ENCODE measurements around the gene PSENEN. TPM values are rescaled to one million over a fixed set of nuclear protein-coding genes. Genes with fewer than 3 reads are reported as not detected.
A peak's percentile ranks its signal among the peaks of the same experiment; 100 is the strongest.

PSENEN gene
- total and polyA plus RNA-seq, 9 of the 15 experiments (the other 6 are each of a cell fraction or from before 2014, with no cell fraction given): 34.5 to 299 (median 61.1) TPM

DNA sequence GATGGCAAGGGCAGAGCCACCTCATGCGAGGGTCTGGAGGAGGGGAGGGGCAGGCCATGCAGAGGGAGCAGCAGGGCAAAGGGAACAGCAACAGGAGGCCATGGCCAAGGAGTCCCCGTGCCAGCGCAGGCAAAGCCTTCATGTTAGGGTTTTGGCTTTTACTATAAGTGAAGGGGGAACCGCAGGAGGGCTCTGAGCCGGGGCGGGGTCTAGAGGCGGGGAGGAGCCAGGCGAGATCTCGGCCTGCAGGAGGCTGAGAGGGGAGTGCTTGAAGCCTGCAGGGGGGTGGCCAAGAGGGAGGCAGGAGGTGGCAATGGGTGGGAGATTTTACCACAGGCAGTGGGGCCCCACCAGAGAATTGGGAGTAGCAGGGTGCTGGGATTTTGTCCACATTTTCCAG lies 36.2 kb downstream of the PSENEN start:
- intact Hi-C loops (cut with micrococcal nuclease): no loop called here
- POLR2A ChIA-PET: no interaction called here
- no peaks in the 10 kb centered on the region for H3K9me3 ChIP-seq (replicated peaks; ENCODE audit: control insufficient read depth, insufficient read depth, low read depth, low read length)
- peak overlapping the region in 1 of 2 experiments; percentile 31; a peak in 1 of 4 replicates for H3K9ac ChIP-seq (ENCODE audit: insufficient read depth in 1 of 2, low read depth in 2 of 2, low read length in 2 of 2)
- FAIRE-seq (no peak), DNase-seq (ENCODE audit: extremely low read depth in 1 of 4, low spot score in 3 of 4) (no peak), ATAC-seq (peak; percentile 30; the same call in 1 of the 3 replicates)
- CTCF ChIA-PET (ENCODE audit: low intra/inter-chr PET ratio): no interaction called here
- peaks cover 24% of the 10 kb centered on the region; the same call in 2 of the 3 replicates for H3K36me3 ChIP-seq (ENCODE audit: control insufficient read depth, insufficient read depth, low read length)
- H3K4me3 ChIP-seq: no peak overlapping the region
- no peaks in the 10 kb centered on the region for H3K9me1 ChIP-seq (ENCODE audit: control insufficient read depth, insufficient read depth, low read length)
- no peak overlapping the region for H2AFZ ChIP-seq (ENCODE audit: low read depth, low read length)
- H3K4me2 ChIP-seq (ENCODE audit: insufficient read depth, low read length): no peak overlapping the region
- no peaks in the 10 kb centered on the region for H4K20me1 ChIP-seq (replicated peaks; ENCODE audit: control insufficient read depth, insufficient read depth, low read length)
- H3K27me3 ChIP-seq (ENCODE audit: control insufficient read depth in 2 of 2, insufficient read depth in 2 of 2, low read length in 2 of 2): no peaks in the 10 kb centered on the region
- no TSS peak for BruUV-seq (replicated peaks)
- TF ChIP-seq MBD2 (IDR thresholded peaks at IDR 0.05; ENCODE audit: borderline replicate concordance, low read depth): no peak
- H3K79me2 ChIP-seq (ENCODE audit: control insufficient read depth, insufficient read depth, low read length): no peaks in the 10 kb centered on the region
- 61% methylated on average over 7 of the region's 9 CpGs for WGBS (ENCODE audit: insufficient coverage, low coverage, missing lambda C conversion rate)
- no peak overlapping the region for H3K27ac ChIP-seq (ENCODE audit: extremely low read depth, low read depth, low read length)
- peaks cover 0 to 35% of the 10 kb centered on the region in 2 experiments; a peak in 3 of 5 replicates for H3K4me1 ChIP-seq (replicated peaks in 1 of 2; ENCODE audit: control insufficient read depth in 2 of 2, insufficient read depth in 2 of 2, low read length in 2 of 2)
- in situ Hi-C loops (cut with MboI): no loop called here

DNA sequence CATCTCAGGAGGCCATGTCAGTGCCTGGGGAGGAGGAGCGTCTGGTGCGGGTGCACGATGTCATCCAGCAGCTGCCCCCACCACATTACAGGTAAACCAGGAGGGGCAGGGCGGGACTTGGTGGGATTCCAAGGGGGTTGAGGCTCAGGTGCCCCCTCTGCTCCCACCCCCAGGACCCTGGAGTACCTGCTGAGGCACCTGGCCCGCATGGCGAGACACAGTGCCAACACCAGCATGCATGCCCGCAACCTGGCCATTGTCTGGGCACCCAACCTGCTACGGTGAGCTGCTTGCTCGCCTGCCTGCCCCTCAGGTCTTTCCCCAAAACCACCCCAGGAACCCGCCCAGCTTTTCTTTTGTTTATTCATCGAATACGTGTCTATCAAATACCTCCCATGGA lies 37.1 kb downstream of the PSENEN start:
- CTCF ChIA-PET (ENCODE audit: low intra/inter-chr PET ratio): no interaction called here
- H3K79me2 ChIP-seq (ENCODE audit: control insufficient read depth, insufficient read depth, low read length): no peaks in the 10 kb centered on the region
- WGBS (ENCODE audit: insufficient coverage, low coverage, missing lambda C conversion rate): 78% methylated on average over 9 of the region's 12 CpGs
- no peak overlapping the region for H3K4me3 ChIP-seq
- no peaks in the 10 kb centered on the region for H4K20me1 ChIP-seq (replicated peaks; ENCODE audit: control insufficient read depth, insufficient read depth, low read length)
- peaks cover 24% of the 10 kb centered on the region; the same call in 2 of the 3 replicates for H3K36me3 ChIP-seq (ENCODE audit: control insufficient read depth, insufficient read depth, low read length)
- no peaks in the 10 kb centered on the region for H3K9me3 ChIP-seq (replicated peaks; ENCODE audit: control insufficient read depth, insufficient read depth, low read depth, low read length)
- intact Hi-C loops (cut with micrococcal nuclease) (no loop called here), in situ Hi-C loops (cut with MboI) (no loop called here)
- no TSS peak for BruUV-seq (replicated peaks)
- H3K4me1 ChIP-seq (replicated peaks in 1 of 2; ENCODE audit: control insufficient read depth in 2 of 2, insufficient read depth in 2 of 2, low read length in 2 of 2): peaks cover 0 to 35% of the 10 kb centered on the region in 2 experiments; a peak in 1 of 5 replicates
- DNase-seq (ENCODE audit: extremely low read depth in 1 of 4, low spot score in 3 of 4) (no peak), FAIRE-seq (no peak), ATAC-seq (no peak)
- H3K27me3 ChIP-seq (ENCODE audit: control insufficient read depth in 2 of 2, insufficient read depth in 2 of 2, low read length in 2 of 2): no peaks in the 10 kb centered on the region
- H3K4me2 ChIP-seq (ENCODE audit: insufficient read depth, low read length): no peak overlapping the region
- POLR2A ChIA-PET: no interaction called here
- no peak overlapping the region for H3K9ac ChIP-seq (ENCODE audit: insufficient read depth in 1 of 2, low read depth in 2 of 2, low read length in 2 of 2)
- no peak overlapping the region for H3K27ac ChIP-seq (ENCODE audit: extremely low read depth, low read depth, low read length)
- no peak overlapping the region for H2AFZ ChIP-seq (ENCODE audit: low read depth, low read length)
- H3K9me1 ChIP-seq (ENCODE audit: control insufficient read depth, insufficient read depth, low read length): no peaks in the 10 kb centered on the region
- no peak for TF ChIP-seq COPS2 (conservative IDR thresholded peaks at IDR 0.05)
- TF ChIP-seq ZNF408 (CRISPR knock-in tag; IDR thresholded peaks at IDR 0.05; ENCODE audit: low read depth): no peak
- TF ChIP-seq NFE2L1 (tag; IDR thresholded peaks at IDR 0.05; ENCODE audit: borderline replicate concordance, low read depth): no peak
- no peak for TF ChIP-seq GMEB1 (CRISPR knock-in tag; IDR thresholded peaks at IDR 0.05)
- no peak for TF ChIP-seq SNRNP70 (optimal IDR thresholded peaks at IDR 0.05; ENCODE audit: low read depth, low read length)
- no peak for TF ChIP-seq ZNF77 (CRISPR knock-in tag; IDR thresholded peaks at IDR 0.05)
- no peak for TF ChIP-seq NR2C1 (IDR thresholded peaks at IDR 0.05)
- no peak for TF ChIP-seq NR2C1 (tag; IDR thresholded peaks at IDR 0.05)
- TF ChIP-seq ASH1L (IDR thresholded peaks at IDR 0.05; ENCODE audit: borderline replicate concordance, low read depth, partially characterized antibody): no peak
- TF ChIP-seq CREB3 (tag; conservative IDR thresholded peaks at IDR 0.05; ENCODE audit: low read depth): no peak
- TF ChIP-seq ZNF146 (CRISPR knock-in tag; IDR thresholded peaks at IDR 0.05; ENCODE audit: unreplicated experiment): no peak
- no peak for TF ChIP-seq STAT5A (IDR thresholded peaks at IDR 0.05; ENCODE audit: borderline replicate concordance, low read length)
